ENCODE measurements around the gene DHX30.

GRCh38 chr3:47782446-47783308 lies 20.3 kb upstream of the DHX30 start:
- TF ChIP-seq CTCF (IDR thresholded peaks at IDR 0.05; ENCODE audit: control extremely low read depth in 1 of 3, insufficient read depth in 1 of 3, low read depth in 1 of 3, low read length in 3 of 3) (no peak), TEAD4 (IDR thresholded peaks at IDR 0.05; ENCODE audit: low read depth, low read length) (no peak), MAX (IDR thresholded peaks at IDR 0.05) (no peak), POLR2AphosphoS5 (IDR thresholded peaks at IDR 0.05; ENCODE audit: low read depth, low read length) (no peak), EZH2 (IDR thresholded peaks at IDR 0.05; ENCODE audit: low read depth, low read length, severe bottlenecking) (no peak), JUN (IDR thresholded peaks at IDR 0.05; ENCODE audit: low read depth, low read length) (no peak), SRF (IDR thresholded peaks at IDR 0.05; ENCODE audit: low read depth, low read length) (no peak), POLR2A (IDR thresholded peaks at IDR 0.05; ENCODE audit: control extremely low read depth in 1 of 2, low read depth in 2 of 2, low read length in 2 of 2) (no peak), YY1 (IDR thresholded peaks at IDR 0.05; ENCODE audit: low read depth, low read length) (no peak), TCF12 (IDR thresholded peaks at IDR 0.05; ENCODE audit: low read depth, low read length) (no peak), NRF1 (IDR thresholded peaks at IDR 0.05; ENCODE audit: low read depth, low read length) (no peak), MAFK (IDR thresholded peaks at IDR 0.05; ENCODE audit: low read depth, low read length) (no peak), ZNF274 (IDR thresholded peaks at IDR 0.05; ENCODE audit: borderline replicate concordance, extremely low read depth, low read length) (no peak), CREB1 (IDR thresholded peaks at IDR 0.05) (no peak)
